ENCODE data around the gene KLC3. TPM values are rescaled to one million over a fixed set of nuclear protein-coding genes. Genes with fewer than 3 reads are reported as not detected.

Gene KLC3
- total and polyA plus RNA-seq, 2 of the 8 experiments (the other 6 are each of a cell fraction or from before 2014, with no cell fraction given): 1.3 to 2.8 TPM

- TF ChIP-seq CHD7 (IDR thresholded peaks at IDR 0.05; ENCODE audit: insufficient replicate concordance, low read length) (no peak), MAFK (IDR thresholded peaks at IDR 0.05; ENCODE audit: low read depth, low read length) (no peak), YY1 (IDR thresholded peaks at IDR 0.05; ENCODE audit: low read depth, low read length) (no peak), GABPA (IDR thresholded peaks at IDR 0.05; ENCODE audit: borderline replicate concordance, insufficient read depth, low read length) (no peak), USF2 (IDR thresholded peaks at IDR 0.05; ENCODE audit: low read length) (peak; percentile 20; the same call in 1 of the 2 replicates), SP4 (IDR thresholded peaks at IDR 0.05; ENCODE audit: low read length) (no peak), POLR2A (IDR thresholded peaks at IDR 0.05; ENCODE audit: control extremely low read depth in 1 of 2, low read depth in 2 of 2, low read length in 2 of 2) (peak in 1 of 2 experiments; percentile 20; a peak in 1 of 3 replicates), RNF2 (IDR thresholded peaks at IDR 0.05; ENCODE audit: borderline replicate concordance, low read depth, low read length, missing control alignments, poor library complexity, severe bottlenecking) (no peak), SRF (IDR thresholded peaks at IDR 0.05; ENCODE audit: low read depth, low read length) (no peak)
Observed at GRCh38 chr19:45304141-45304926, 36.2 kb upstream of the KLC3 start (continued).

All from H1 (cell line).